GM21528 (cell line): ENCODE results near the gene CD58.
A peak's percentile ranks its signal among the peaks of the same experiment; 100 is the strongest.

ENCODE experiments used
- ATAC-seq: cut with Tn5 transposase; IDR thresholded peaks from one replicate; pipeline ENCODE4 v1.9.1; 2021; ENCODE audit warnings: mild to moderate bottlenecking, moderate library complexity; ENCODE audit not compliant: unreplicated experiment, low FRiP score

CD58 gene

DNA sequence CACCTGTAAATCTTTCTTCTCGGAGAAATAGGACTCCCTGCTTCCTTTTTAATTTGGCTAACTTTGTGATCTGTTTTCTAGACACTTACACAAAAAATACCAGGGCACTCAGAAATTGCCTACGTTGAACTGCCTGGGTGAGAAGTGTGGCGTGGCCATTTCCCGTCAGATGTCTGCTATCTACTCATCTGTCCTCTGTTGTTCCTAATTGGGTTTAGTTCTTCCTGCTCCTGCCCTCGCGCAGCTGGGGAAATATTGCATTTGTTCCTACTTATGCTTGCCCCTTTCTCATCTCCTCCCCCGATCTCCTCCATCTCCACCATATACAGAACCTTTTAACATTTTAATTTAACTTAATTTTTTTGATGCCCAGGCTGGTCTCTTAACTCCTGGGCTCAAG, 55.1 kb downstream of the CD58 start:
- no peak for ATAC-seq

GRCh38 chr1:116514708-116515525, 55.9 kb downstream of the CD58 start:
- ATAC-seq: peak; percentile 72

- no peak for ATAC-seq
Observed at GRCh38 chr1:116513956-116514355, 56.9 kb downstream of the CD58 start.

GRCh38 chr1:116511459-116512019, 59.3 kb downstream of the CD58 start:
- ATAC-seq: no peak

DNA sequence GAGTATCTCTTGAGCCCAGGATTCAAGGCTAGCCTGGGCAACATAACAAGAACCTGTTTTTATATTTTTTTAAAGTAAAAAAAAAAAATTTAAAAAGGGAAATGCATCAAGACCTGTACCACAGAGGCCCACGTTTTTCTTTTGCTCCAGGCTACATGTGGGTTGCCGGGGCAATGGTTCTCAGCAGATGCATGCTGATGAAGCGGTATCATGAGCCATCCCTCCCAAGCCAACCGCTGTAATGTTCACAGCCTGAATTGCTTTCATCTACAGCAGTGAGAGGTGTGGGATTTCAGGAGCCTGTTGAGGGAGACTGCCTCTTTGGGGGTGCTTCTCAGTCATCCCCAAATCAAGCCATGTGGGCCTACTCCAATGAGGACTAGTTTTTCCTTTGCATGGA, 60.5 kb downstream of the CD58 start:
- no peak for ATAC-seq

DNA sequence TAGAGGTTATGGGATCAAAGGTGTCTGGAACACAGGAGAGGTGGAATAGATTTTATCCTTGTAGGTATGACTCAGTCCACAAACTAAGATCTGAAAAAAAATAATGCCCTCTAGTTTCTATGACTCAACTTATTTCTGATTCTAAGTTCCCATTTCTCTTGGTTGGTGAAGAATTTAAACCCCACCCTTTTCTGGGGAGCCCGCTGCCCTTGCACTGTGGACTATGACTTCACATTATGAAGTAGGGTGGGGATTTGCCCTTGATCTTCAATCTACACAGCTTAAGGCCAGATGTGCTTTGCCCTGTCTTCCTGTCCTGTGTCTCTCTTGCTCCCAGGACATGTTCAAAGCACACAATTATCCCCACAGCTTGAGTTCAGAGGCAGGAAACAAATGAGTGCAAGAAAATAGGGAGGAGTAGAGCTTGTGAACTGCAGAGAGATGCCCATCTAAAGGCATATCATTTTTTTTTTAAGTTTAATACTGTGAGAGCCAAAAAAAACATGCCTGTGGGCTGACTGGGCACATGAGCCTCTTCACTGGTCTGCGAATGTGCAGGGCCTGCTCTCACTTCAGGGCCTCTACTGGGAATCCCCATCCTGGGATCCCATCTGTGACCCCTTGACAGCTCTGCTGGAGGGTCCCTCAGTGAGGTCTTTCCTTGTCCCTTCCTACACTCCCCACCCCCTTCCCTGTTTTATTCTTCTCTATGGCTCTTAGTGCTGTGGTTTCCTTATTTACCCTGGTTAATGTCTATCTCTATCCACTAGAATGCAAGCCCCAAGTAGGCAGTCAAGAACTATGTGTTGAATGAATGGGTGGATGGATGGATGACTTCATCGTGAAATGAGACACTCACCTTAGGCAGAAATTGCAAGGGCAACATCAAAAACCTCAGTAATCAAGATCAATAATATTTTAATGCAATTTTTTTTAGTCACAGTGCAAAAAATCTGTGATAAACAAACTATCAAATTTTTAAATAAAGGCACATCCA, 61.5 kb downstream of the CD58 start:
- ATAC-seq: no peak

DNA sequence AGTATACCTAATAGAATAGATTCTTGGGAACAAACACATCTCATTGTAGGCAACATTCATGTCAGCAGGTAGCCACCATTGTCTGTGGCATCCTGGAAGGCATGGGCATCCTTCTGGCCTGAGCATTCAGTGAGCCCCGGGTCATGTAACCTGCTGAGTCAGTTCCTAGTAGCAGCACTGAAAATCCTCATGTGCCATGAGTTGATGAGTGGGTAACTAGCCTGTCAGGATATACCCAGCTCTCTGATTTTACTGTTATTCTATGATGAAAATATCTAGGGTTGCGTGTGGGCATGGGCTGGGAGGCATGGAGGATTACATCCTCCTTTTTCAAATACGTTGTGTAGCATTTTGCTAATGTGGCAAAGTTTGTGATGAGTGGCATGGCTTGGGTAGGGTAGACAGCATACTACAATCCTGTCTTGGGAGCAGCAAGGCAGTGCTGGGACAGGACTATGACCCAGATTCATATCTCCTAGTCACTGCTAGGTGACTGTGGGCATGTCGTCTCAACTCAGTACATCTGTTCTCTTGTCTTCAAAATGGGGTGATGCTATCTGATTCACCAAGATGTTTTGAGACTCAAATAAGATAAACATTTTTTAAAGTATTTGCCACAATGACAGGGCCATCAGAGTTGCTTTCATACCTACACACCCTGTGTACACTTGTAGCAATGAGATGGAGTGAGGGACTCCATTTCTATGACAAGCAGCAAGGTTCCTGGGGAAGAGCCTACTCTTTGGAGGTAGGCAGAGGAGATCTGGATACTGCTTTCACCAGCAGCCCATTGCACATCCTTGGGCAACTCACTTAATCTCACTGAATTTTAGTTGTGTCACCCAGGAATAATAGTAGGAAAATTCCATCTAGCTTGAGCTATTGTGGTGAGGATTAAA, 62.5 kb downstream of the CD58 start:
- no peak for ATAC-seq

DNA sequence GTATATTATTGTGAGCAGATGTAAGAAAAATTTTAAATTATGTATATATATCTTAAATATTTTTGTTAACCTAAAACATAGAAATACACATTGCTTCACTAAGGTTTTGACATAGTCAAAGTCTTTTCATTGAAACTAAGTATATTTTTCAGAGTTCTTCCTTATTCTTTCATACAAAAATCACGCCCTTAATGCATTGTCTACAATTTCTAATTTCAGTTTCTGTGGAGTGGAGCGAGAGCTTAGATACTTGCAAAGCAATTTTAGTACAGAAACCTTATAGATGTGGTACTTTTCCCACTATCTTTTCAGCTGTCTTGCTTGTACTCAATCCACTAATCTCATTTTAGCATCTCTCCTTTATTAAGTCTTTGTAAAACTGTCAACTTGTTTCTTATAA, 63.2 kb downstream of the CD58 start:
- ATAC-seq: no peak

GRCh38 chr1:116506132-116507004, 64.5 kb downstream of the CD58 start:
- no peak for ATAC-seq

DNA sequence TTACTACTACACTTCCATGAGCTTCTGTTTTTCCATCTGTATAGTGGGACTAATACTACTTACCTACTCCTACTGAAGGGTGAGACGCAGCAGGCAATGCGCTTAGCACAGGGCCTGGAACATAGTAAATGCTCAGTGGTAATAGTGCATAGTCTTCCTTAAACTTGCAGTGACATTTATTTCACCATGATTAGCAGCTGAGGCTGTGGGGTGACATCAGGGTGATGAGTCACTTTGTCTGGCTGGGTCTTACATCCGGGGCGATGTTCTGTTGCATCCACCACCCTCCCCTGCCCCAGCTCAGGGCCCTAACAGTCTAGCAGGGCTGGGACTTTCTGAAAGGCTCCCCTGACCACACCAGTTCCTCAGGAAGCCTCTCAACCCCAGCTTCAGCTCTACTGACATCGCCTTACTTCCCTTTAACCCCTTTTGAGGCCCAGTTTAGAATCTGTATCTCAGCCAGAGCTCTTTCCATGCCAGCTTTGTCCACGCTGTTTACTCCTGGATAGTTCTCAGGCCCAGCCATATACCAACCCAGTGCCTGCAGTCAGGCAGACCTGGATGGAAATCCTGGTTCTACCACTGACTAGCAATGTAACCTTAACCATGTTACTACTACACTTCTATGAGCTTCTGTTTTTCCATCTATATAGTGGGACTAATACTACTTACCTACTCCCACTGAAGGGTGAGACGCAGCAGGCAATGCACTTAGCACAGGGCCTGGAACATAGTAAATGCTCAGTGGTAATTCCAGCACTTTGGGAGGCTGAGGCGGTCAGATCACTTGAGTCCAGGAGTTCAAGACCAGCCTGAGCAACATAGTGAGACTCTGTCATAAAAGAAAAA, 66.3 kb downstream of the CD58 start:
- ATAC-seq: peak; percentile 83

DNA sequence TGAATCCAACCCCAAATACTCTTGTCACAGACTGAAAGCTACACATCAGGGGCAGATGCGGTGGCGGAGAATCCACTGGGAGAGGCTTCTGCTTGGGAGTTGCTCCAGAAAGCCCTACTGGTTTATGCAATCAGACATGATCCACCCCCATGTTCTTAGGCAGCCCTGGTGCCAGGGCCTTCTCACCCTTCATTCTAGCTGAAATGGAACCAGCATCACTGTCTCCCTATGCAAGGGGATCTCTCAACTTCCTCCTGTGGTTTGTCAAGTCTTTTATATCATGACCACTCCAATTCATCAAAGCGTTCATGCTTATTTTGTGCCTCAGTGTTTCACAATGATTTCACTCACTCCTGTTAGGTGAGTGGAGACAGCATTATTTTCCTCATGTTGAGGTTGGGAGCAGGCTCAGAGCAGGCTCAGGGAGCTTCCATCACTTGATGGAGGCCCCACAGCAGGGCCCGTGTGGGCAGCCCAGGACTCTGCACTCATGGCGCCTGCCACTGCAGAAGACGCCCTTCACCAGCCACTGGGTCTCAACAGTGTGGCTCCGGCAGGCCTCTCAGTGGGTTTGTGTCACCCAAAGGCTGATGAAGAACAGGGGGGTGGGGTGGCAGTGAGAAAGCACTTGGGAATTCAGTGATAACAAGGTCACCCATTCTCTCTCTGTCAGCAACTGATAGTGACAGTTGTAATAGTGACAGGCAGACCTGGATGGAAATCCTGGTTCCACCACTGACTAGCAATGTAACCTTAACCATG, 67.1 kb downstream of the CD58 start:
- peak; percentile 10 for ATAC-seq

DNA sequence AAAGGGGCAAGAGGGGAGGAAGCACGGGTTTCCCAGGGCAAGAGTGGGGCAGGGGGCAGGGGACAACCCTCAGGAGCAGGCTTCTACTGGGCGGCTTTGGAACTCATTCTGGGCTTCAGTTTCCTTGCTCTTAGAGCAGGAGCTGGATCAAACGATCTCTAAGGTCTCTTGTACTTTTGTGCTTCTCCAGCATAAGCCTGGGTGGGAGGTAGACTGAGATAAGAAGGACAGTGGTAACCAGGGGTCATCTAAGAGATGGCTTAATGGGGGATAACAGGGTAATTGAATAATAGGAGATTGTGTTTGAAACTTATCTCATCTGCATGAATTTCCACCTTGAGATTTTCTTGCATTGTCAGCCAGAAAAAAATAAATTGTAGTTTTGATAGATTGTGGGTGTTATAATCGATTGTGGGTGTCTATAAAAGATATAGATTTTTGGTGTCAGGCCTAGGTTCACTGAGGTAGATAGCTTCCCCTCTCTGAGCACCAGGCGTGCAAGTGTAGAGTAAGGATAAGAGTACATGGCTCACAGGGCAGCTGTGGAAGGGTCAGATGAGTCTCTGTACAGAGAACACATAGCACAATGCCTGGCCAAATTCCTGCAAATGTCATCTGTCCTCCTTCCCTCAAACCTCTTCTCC, 68.0 kb downstream of the CD58 start:
- ATAC-seq: no peak

DNA sequence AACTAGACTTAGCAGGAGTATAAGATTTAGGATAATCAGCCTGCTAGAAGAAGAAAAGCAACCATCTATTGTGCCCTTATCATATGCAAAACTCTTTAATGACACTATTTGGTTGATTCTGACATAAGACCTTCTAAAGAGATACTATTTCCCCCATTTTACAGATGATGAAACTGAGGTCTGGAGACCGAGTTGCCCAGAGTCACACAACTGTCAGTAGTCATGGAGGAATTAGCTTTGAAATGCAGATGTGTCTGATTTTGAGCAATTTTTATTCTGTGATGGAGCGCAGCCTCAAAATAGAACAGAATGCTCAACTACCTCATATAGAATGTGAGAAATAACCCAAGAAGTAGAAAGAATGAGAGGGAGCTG, 69.0 kb downstream of the CD58 start:
- ATAC-seq: no peak

DNA sequence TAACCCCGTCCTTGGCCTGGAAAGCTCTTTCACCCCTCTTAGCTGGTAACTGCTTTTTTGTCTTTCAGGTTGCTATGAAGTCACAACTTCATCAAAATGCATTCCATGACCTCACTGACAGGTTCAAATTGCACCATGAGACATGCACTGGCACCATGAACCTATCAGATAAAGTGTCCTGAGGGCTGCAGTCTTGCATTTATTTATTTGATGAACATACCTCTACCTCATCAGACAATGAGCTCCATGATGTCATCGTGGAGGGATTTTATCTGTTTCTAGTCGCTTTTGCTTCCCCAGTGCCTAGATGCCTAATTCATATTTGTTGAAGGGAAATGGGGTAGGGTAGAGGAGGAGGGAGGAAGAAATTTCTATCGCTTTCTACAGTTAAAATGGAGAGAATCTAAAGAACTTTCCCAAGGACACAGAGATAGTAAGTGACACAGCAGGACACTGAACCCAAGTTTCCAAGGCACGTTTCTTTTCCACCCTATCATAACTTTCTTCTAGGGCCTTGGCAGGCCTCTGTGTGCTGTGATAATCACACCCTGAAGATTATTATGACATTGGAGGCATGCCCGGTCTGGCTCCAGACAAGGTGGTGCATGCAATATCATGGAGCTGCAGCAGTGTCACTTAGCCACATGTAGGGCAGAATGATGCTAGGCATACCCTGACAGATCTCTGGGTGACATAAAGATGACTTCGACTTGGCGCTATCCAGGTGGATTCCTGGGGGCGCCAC, 69.5 kb downstream of the CD58 start:
- no peak for ATAC-seq

DNA sequence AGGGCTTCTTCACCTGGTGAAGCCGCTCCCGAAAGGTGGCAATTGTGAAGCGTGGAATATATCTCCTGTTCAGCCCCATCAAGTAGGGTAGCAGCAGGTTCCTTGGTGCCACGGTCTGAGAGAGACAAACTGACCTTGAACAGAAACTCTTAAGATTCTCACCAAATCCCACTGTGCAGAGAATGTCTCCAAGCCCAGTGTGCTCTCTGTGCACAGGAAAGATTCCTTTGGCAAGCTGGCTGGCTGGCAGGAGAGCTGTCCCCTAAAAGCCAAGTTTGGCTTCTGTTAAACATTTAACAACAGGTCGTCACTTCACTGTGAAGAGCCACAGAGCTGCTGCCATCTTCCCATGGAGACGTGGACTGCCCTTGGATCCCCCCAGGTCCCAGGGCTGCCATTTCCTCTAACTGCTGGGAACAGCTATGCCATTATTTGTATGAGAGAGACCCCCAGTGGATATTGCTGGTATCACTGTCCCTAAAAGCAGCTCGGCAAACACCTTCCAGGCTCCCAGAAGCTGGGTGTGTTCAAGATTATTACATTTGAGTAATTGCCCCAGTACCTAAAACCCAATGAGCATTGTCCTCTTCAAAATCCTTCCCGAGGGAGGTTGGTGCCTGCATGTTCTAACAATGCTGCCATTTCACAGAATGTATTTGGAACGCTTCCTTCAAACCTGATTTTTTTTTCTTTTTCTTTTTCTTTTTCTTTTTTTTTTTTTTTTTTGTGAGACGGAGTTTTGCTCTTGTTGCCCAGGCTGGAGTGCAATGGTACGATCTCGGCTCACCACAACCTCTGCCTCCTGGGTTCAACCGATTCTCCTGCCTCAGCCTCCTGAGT, 71.8 kb downstream of the CD58 start:
- ATAC-seq: no peak

DNA sequence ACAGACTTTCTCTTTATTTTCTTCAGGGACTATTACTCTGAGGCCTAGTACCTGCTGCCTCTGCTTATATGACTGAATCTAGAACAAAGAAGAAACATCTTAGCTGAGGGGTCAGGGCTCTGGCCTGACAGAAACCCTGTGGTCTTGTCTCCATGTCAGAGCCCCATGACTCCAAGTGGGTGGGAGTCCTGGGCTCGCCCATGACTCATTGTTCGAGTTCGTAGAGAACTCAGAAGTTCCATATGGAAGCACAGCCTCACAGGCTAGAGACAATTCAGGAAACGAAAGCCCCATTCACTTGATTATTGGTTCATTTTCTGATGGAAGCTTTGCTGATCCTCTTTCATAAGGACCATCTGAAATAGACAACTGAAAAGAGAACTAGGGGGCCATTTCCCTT, 73.2 kb downstream of the CD58 start:
- no peak for ATAC-seq
